Astrocyte of the spinal cord (primary cell): ENCODE data around the gene MAGEA2.
"Not testable (repeated sequence)": the region's sequence is repeated elsewhere in the genome, so short reads cannot be mapped to it uniquely, and the experiment has no call there.

Experiments
- DNase-seq: peaks from one replicate; pipeline ENCODE4 v3.0.0; 2011; ENCODE audit warnings: low read depth, low spot score
- H3K4me3 ChIP-seq: 2 replicates; pipeline ENCODE4 v1.5.1; 2011; ENCODE audit warnings: low read depth, mild to moderate bottlenecking, low read length, moderate library complexity
- CTCF ChIP-seq: IDR thresholded peaks from 2 replicates; pipeline ENCODE4 v1.5.1; 2012; ENCODE audit warnings: low read depth, mild to moderate bottlenecking, low read length, inconsistent platforms
- in situ Hi-C: cut with HindIII; loops from 2 replicates; pipeline ENCODE4 v1.10.0; 2017; ENCODE audit warnings: low sequenced_read_pairs

Gene MAGEA2

GRCh38 chrX:152735860-152736511, 17.7 kb downstream of the MAGEA2 start:
- in situ Hi-C loops = no loop called here
- no peak overlapping the region for H3K4me3 ChIP-seq
- no peak for TF ChIP-seq CTCF
- DNase-seq = no peak

- no peak for DNase-seq
Observed at GRCh38 chrX:152735101-152735500, 18.5 kb downstream of the MAGEA2 start.

GRCh38 chrX:152734143-152734858, 19.3 kb downstream of the MAGEA2 start:
- in situ Hi-C loops, DNase-seq, H3K4me3 ChIP-seq: not testable (repeated sequence)

More at GRCh38 chrX:152735101-152735500, 18.5 kb downstream of the MAGEA2 start:
- no peak for TF ChIP-seq CTCF
- in situ Hi-C loops = no loop called here
- H3K4me3 ChIP-seq = no peak overlapping the region

- no peak for TF ChIP-seq CTCF
- H3K4me3 ChIP-seq = no peak within 1 kb of the TSS
- in situ Hi-C loops = no loop called here
- DNase-seq = no peak
Observed at GRCh38 chrX:152733261-152733975, 20.2 kb downstream of the MAGEA2 start, which contains the start of the genes CSAG1 and MAGEA12. Gene CSAG1, minus strand, starts transcription at chrX:152733721. Its CDS starts 1,261 bp downstream, at chrX:152732460. Gene MAGEA12, plus strand, starts transcription at chrX:152733757. Its CDS starts 2,405 bp downstream, at chrX:152736162.

- no peak overlapping the region for H3K4me3 ChIP-seq
- DNase-seq = no peak
- in situ Hi-C loops = no loop called here
- TF ChIP-seq CTCF = no peak
Observed at GRCh38 chrX:152725409-152725808, 28.2 kb downstream of the MAGEA2 start.

- DNase-seq, in situ Hi-C loops, H3K4me3 ChIP-seq: not testable (repeated sequence)
Observed at GRCh38 chrX:152713815-152714787, 39.5 kb downstream of the MAGEA2 start, which contains the start of gene MAGEA2B. Gene MAGEA2B, plus strand, starts transcription at chrX:152714628. Its CDS starts 2,479 bp downstream, at chrX:152717107.

GRCh38 chrX:152713195-152713594, 40.4 kb downstream of the MAGEA2 start:
- in situ Hi-C loops, H3K4me3 ChIP-seq, DNase-seq: not testable (repeated sequence)

GRCh38 chrX:152709173-152709572, 44.5 kb downstream of the MAGEA2 start, which contains the start of gene CSAG2:
Gene CSAG2, minus strand, starts transcription at chrX:152709273. Its CDS starts 161 bp downstream, at chrX:152709112.
- in situ Hi-C loops, H3K4me3 ChIP-seq, DNase-seq: not testable (repeated sequence)

GRCh38 chrX:152706500-152706899, 47.1 kb downstream of the MAGEA2 start:
- DNase-seq, H3K4me3 ChIP-seq, in situ Hi-C loops: not testable (repeated sequence)

GRCh38 chrX:152700390-152700789, 53.3 kb downstream of the MAGEA2 start:
- in situ Hi-C loops, DNase-seq, H3K4me3 ChIP-seq: not testable (repeated sequence)
